HCT116 (cell line): ENCODE measurements around the gene NEURL3. TPM values are rescaled to one million over a fixed set of nuclear protein-coding genes. Genes with fewer than 3 reads are reported as not detected.

Experiments
- ATAC-seq: fragments of 200-7000 bp; cut with Tn5 transposase; 2 replicates; pipeline ENCODE4 v1.9.1; 2020; ENCODE audit warnings: mild to moderate bottlenecking, moderate library complexity
- BruUV-seq: library from RNA; stranded (reverse); fragments of 400-500 nt; replicated peaks from 2 replicates; lab custom pipeline; 2021; lab: Mats Ljungman, UMichigan
- CTCF ChIA-PET: fragments of 300-600 bp; sonication (Branson Sonifier 250); formaldehyde crosslinking; loops from one replicate; lab custom pipeline; 2021; ENCODE audit warnings: antibody characterized with exemption; lab: Charles Lee
- POLR2A ChIA-PET: fragments of 300-600, 350-600 bp; sonication (Branson Sonifier 250); formaldehyde crosslinking; loops from one replicate; lab custom pipeline; 2021; ENCODE audit warnings: antibody characterized with exemption; lab: Charles Lee
- RAD21 ChIA-PET, 2 experiments: fragments of 300-600 bp; sonication (Branson Sonifier 250); formaldehyde crosslinking; loops; one replicate each; lab custom pipeline; 2023; ENCODE audit warnings: low total read pairs in 2 of 2; ENCODE audit not compliant: uncharacterized antibody in 2 of 2, unreplicated experiment in 2 of 2, low non-redundant PET in 1 of 2; lab: Charles Lee
- DNase-seq: peaks from one replicate; pipeline ENCODE4 v3.0.0-alpha.2; 2010; ENCODE audit warnings: low read depth, low spot score
- H2AFZ ChIP-seq: fragments of 200-600 bp; shearing (Covaris generic), sonication (generic); 2 replicates; pipeline ENCODE4 v1.6.1; 2017; ENCODE audit warnings: low read depth, mixed run types, mixed read lengths, antibody characterized with exemption, low read length; ENCODE audit not compliant: poor library complexity, severe bottlenecking
- H3K27ac ChIP-seq: 2 replicates; pipeline ENCODE4 v1.5.1; 2012; ENCODE audit warnings: low read depth, low read length
- H3K27me3 ChIP-seq: fragments of 200-600 bp; sonication (generic); 2 replicates; pipeline ENCODE4 v1.6.1; 2016; ENCODE audit warnings: mixed run types, low read length, mixed read lengths; ENCODE audit not compliant: insufficient read depth
- H3K36me3 ChIP-seq, 2 experiments: fragments of 200-500 bp in 1 of 2; fragments of 200-600 bp in 1 of 2; sonication (Bioruptor generic) in 1 of 2; sonication (generic) in 1 of 2; 2 replicates each; pipeline versions ENCODE4 v1.5.1 to v1.6.1; 2014 to 2016; ENCODE audit warnings: low read length in 2 of 2, inconsistent platforms in 1 of 2, mixed read lengths in 1 of 2, mixed run types in 1 of 2; ENCODE audit not compliant: insufficient read depth in 2 of 2, control insufficient read depth in 1 of 2
- H3K4me1 ChIP-seq, 2 experiments: fragments of 200-600 bp in 1 of 2; sonication (generic) in 1 of 2; 2 replicates each; pipeline versions ENCODE4 v1.5.1 to v1.6.1; 2012 to 2017; ENCODE audit warnings: low read length in 2 of 2, inconsistent platforms in 1 of 2, mild to moderate bottlenecking in 1 of 2, mixed read lengths in 1 of 2, mixed run types in 1 of 2, moderate library complexity in 1 of 2; ENCODE audit not compliant: insufficient read depth in 2 of 2, control insufficient read depth in 1 of 2
- H3K4me2 ChIP-seq: fragments of 200-600 bp; sonication (generic); 2 replicates; pipeline ENCODE4 v1.6.1; 2017; ENCODE audit warnings: mixed run types, low read length, mixed read lengths
- H3K4me3 ChIP-seq, 2 experiments: fragments of 200-600 bp in 1 of 2; sonication (generic) in 1 of 2; replicated peaks in 1 of 2; 2 replicates each; pipeline ENCODE4 v1.5.1; 2011 to 2016; ENCODE audit warnings: low read length in 2 of 2, control low read depth in 1 of 2, low read depth in 1 of 2, mild to moderate bottlenecking in 1 of 2, mixed read lengths in 1 of 2, mixed run types in 1 of 2
- H3K79me2 ChIP-seq: fragments of 200-600 bp; sonication (generic); 2 replicates; pipeline ENCODE4 v1.6.1; 2017; ENCODE audit warnings: mild to moderate bottlenecking, mixed run types, low read length, moderate library complexity, mixed read lengths; ENCODE audit not compliant: insufficient read depth
- H3K9ac ChIP-seq: fragments of 200-600 bp; sonication (generic); 2 replicates; pipeline ENCODE4 v1.6.1; 2016; ENCODE audit warnings: low read length, mixed read lengths
- H3K9me2 ChIP-seq: fragments of 200-600 bp; sonication (generic), shearing (Covaris generic); 2 replicates; pipeline ENCODE4 v1.6.1; 2017; ENCODE audit warnings: mixed run types, mild to moderate bottlenecking, moderate library complexity; ENCODE audit not compliant: insufficient read depth
- H3K9me3 ChIP-seq, 2 experiments: fragments of 200-500 bp in 1 of 2; fragments of 200-600 bp in 1 of 2; sonication (Bioruptor generic) in 1 of 2; sonication (generic) in 1 of 2; 2 replicates each; pipeline ENCODE4 v1.6.1; 2014 to 2017; ENCODE audit warnings: low read length in 2 of 2, mixed read lengths in 2 of 2, inconsistent platforms in 1 of 2, low read depth in 1 of 2, mild to moderate bottlenecking in 1 of 2, mixed run types in 1 of 2, moderate library complexity in 1 of 2; ENCODE audit not compliant: control insufficient read depth in 1 of 2, insufficient read depth in 1 of 2
- H4K20me1 ChIP-seq: fragments of 200-600 bp; sonication (generic), shearing (Covaris generic); 2 replicates; pipeline ENCODE4 v1.6.1; 2017; ENCODE audit warnings: mixed run types, mild to moderate bottlenecking, moderate library complexity; ENCODE audit not compliant: insufficient read depth
- CBX3 ChIP-seq: IDR thresholded peaks from 2 replicates; pipeline ENCODE4 v1.6.1; 2012; ENCODE audit warnings: low read depth
- CEBPB ChIP-seq: IDR thresholded peaks from 2 replicates; pipeline ENCODE4 v1.6.1; 2012; ENCODE audit warnings: low read depth
- CTCF ChIP-seq, 3 experiments: fragments of 200-600 bp in 1 of 3; sonication (generic) in 1 of 3; IDR thresholded peaks in 2 of 3; conservative IDR thresholded peaks in 1 of 3; 2 replicates each; pipeline ENCODE4 v1.5.1; 2012 to 2017; ENCODE audit warnings: low read depth in 2 of 3, low read length in 2 of 3, antibody characterized with exemption in 1 of 3, borderline replicate concordance in 1 of 3, control low read depth in 1 of 3, mild to moderate bottlenecking in 1 of 3, mixed read lengths in 1 of 3, mixed run types in 1 of 3, moderate library complexity in 1 of 3; ENCODE audit not compliant: insufficient read depth in 1 of 3
- EGR1 ChIP-seq: IDR thresholded peaks from 2 replicates; pipeline ENCODE4 v1.6.1; 2012; ENCODE audit warnings: low read depth
- EZH2phosphoT487 ChIP-seq: fragments of 200-600 bp; IDR thresholded peaks from 2 replicates; pipeline ENCODE4 v1.6.1; 2018; ENCODE audit warnings: antibody characterized with exemption, borderline replicate concordance
- RAD21 ChIP-seq: IDR thresholded peaks from 2 replicates; pipeline ENCODE4 v1.6.1; 2012; ENCODE audit warnings: low read depth, mild to moderate bottlenecking
- SP1 ChIP-seq: IDR thresholded peaks from 2 replicates; pipeline ENCODE4 v1.6.1; 2012; ENCODE audit warnings: low read depth
- SRF ChIP-seq: IDR thresholded peaks from 2 replicates; pipeline ENCODE4 v1.6.1; 2012; ENCODE audit warnings: low read depth
- ZFX ChIP-seq: fragments of 450-650 bp; IDR thresholded peaks from 2 replicates; pipeline ENCODE4 v1.6.1; 2017
- intact Hi-C: fragments of 100-400 bp; cut with micrococcal nuclease; formaldehyde crosslinking; loops from 2 replicates; pipeline ENCODE4 v1.10.0; 2022
- total RNA-seq: library from RNA; stranded (reverse); gene quantifications from one replicate; pipeline ENCODE4 v1.2.1, GENCODE V29; 2021; ENCODE audit not compliant: unreplicated experiment
- TF ChIP-seq, protein P1 (sequence below): IDR thresholded peaks from 2 replicates; pipeline ENCODE4 v1.6.1; 2012; ENCODE audit warnings: low read depth

NEURL3 gene
- total RNA-seq, 1 experiment from 2014 or later, result not detected

GRCh38 chr2:96532641-96533291, 27.6 kb upstream of the NEURL3 start:
- no peaks in the 10 kb centered on the region for H4K20me1 ChIP-seq
- no peaks in the 10 kb centered on the region for H3K27me3 ChIP-seq
- H3K4me3 ChIP-seq, result peak overlapping the region in 1 of 2 experiments; percentile 57; a peak in 1 of 4 replicates
- no peaks in the 10 kb centered on the region for H3K9me3 ChIP-seq
- no peak overlapping the region for H3K9ac ChIP-seq
- peak overlapping the region; percentile 95 for H3K4me2 ChIP-seq
- no peaks in the 10 kb centered on the region for H3K9me2 ChIP-seq
- no peak for TF ChIP-seq CEBPB
- no peaks in the 10 kb centered on the region for H3K79me2 ChIP-seq
- BruUV-seq, result no TSS peak
- intact Hi-C loops, result no loop called here
- no peak overlapping the region; the same call in 1 of the 2 replicates for H3K27ac ChIP-seq
- CTCF ChIA-PET, result interaction anchor here (1.0 to 2.5 kb wide), 4 partner anchors 17 to 540 kb away, joined by 3 to 9 read pairs (median 5); no protein-coding TSS in a partner anchor
- POLR2A ChIA-PET, result no interaction called here
- H3K4me1 ChIP-seq, result peaks cover 12 to 41% of the 10 kb centered on the region in 2 experiments
- no peak for ATAC-seq
- RAD21 ChIA-PET, result no interaction called here
- H2AFZ ChIP-seq, result peak overlapping the region; percentile 37
- no peak for DNase-seq
- H3K36me3 ChIP-seq, result no peaks in the 10 kb centered on the region

GRCh38 chr2:96531872-96532505, 26.8 kb upstream of the NEURL3 start:
- H3K4me3 ChIP-seq, result peak overlapping the region; percentile 39 to 57
- intact Hi-C loops, result no loop called here
- peak overlapping the region; percentile 43; the same call in 1 of the 2 replicates for H3K27ac ChIP-seq
- H4K20me1 ChIP-seq, result no peaks in the 10 kb centered on the region
- H3K36me3 ChIP-seq, result no peaks in the 10 kb centered on the region
- CTCF ChIA-PET, result interaction anchor here (1.0 to 2.5 kb wide), 3 partner anchors 18 to 539 kb away, joined by 3 to 9 read pairs (median 4); no protein-coding TSS in a partner anchor
- no TSS peak for BruUV-seq
- ATAC-seq, result peak; percentile 63
- H3K9me3 ChIP-seq, result no peaks in the 10 kb centered on the region
- H3K4me1 ChIP-seq, result peaks cover 12 to 35% of the 10 kb centered on the region in 2 experiments
- peak; percentile 95 for DNase-seq
- H3K9ac ChIP-seq, result peak overlapping the region; percentile 54
- no peaks in the 10 kb centered on the region for H3K9me2 ChIP-seq
- RAD21 ChIA-PET, result interaction anchor here in 1 of 2 experiments (0.6 kb wide), 1 partner anchor 18 kb away, joined by 5 read pairs; no protein-coding TSS in a partner anchor
- H2AFZ ChIP-seq, result peak overlapping the region; percentile 82
- H3K79me2 ChIP-seq, result no peaks in the 10 kb centered on the region
- H3K27me3 ChIP-seq, result no peaks in the 10 kb centered on the region
- POLR2A ChIA-PET, result no interaction called here
- H3K4me2 ChIP-seq, result peak overlapping the region; percentile 95
- TF ChIP-seq, protein P1, sequence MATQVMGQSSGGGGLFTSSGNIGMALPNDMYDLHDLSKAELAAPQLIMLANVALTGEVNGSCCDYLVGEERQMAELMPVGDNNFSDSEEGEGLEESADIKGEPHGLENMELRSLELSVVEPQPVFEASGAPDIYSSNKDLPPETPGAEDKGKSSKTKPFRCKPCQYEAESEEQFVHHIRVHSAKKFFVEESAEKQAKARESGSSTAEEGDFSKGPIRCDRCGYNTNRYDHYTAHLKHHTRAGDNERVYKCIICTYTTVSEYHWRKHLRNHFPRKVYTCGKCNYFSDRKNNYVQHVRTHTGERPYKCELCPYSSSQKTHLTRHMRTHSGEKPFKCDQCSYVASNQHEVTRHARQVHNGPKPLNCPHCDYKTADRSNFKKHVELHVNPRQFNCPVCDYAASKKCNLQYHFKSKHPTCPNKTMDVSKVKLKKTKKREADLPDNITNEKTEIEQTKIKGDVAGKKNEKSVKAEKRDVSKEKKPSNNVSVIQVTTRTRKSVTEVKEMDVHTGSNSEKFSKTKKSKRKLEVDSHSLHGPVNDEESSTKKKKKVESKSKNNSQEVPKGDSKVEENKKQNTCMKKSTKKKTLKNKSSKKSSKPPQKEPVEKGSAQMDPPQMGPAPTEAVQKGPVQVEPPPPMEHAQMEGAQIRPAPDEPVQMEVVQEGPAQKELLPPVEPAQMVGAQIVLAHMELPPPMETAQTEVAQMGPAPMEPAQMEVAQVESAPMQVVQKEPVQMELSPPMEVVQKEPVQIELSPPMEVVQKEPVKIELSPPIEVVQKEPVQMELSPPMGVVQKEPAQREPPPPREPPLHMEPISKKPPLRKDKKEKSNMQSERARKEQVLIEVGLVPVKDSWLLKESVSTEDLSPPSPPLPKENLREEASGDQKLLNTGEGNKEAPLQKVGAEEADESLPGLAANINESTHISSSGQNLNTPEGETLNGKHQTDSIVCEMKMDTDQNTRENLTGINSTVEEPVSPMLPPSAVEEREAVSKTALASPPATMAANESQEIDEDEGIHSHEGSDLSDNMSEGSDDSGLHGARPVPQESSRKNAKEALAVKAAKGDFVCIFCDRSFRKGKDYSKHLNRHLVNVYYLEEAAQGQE, result no peak
- TF ChIP-seq CTCF (IDR thresholded peaks at IDR 0.05 in 2 of 3, conservative IDR thresholded peaks at IDR 0.05 in 1 of 3; ENCODE audit: borderline replicate concordance in 1 of 3, insufficient read depth in 1 of 3, low read depth in 2 of 3, low read length in 2 of 3) (no peak), RAD21 (no peak), ZFX (0 out of 2 replicates have a peak, but pooled peaks have one; percentile 14), SP1 (peak; percentile 92), CBX3 (no peak), EZH2phosphoT487 (no peak), EGR1 (no peak), SRF (no peak)
